AG20443 (cell line): ENCODE measurements around the gene IL31.
A peak's percentile ranks its signal among the peaks of the same experiment; 100 is the strongest.
"Not testable (repeated sequence)": the region's sequence is repeated elsewhere in the genome, so short reads cannot be mapped to it uniquely, and the experiment has no call there.

ENCODE experiments used
- DNase-seq: peaks from one replicate; pipeline ENCODE4 v3.0.0; 2012; ENCODE audit warnings: low spot score, mixed read lengths

IL31 gene

GRCh38 chr12:122190842-122191668 is 17.0 kb upstream of the IL31 start:
- peak; percentile 80 for DNase-seq

GRCh38 chr12:122189626-122190475 is 15.8 kb upstream of the IL31 start:
- DNase-seq, result no peak

GRCh38 chr12:122187466-122187865 is 13.4 kb upstream of the IL31 start:
- DNase-seq, result no peak

- no peak for DNase-seq
Measured at GRCh38 chr12:122185494-122186082, 11.6 kb upstream of the IL31 start.

GRCh38 chr12:122185079-122185478 is 11.1 kb upstream of the IL31 start:
- DNase-seq, result no peak

GRCh38 chr12:122184517-122184916 is 10.5 kb upstream of the IL31 start:
- no peak for DNase-seq

- DNase-seq, result no peak
Measured at GRCh38 chr12:122183588-122183940, 9.5 kb upstream of the IL31 start.

- peak; percentile 84 for DNase-seq
Measured at GRCh38 chr12:122182887-122183587, 9.0 kb upstream of the IL31 start, which contains the start of gene LRRC43. LRRC43 (plus strand) TSS chr12:122183123; CDS start chr12:122183145, 22 bp downstream.

- not testable (repeated sequence) for DNase-seq
Measured at GRCh38 chr12:122176473-122176872, 2.5 kb upstream of the IL31 start.

GRCh38 chr12:122172262-122172939 is 1.6 kb downstream of the IL31 start:
- no peak for DNase-seq

- no peak for DNase-seq
Measured at GRCh38 chr12:122171399-122171798, 2.6 kb downstream of the IL31 start.

- DNase-seq, result no peak
Measured at GRCh38 chr12:122168492-122168891, 5.5 kb downstream of the IL31 start.

GRCh38 chr12:122167356-122167925 is 6.6 kb downstream of the IL31 start:
- DNase-seq, result no peak

GRCh38 chr12:122166422-122167349 is 7.3 kb downstream of the IL31 start:
- DNase-seq, result no peak

GRCh38 chr12:122162976-122163375 is 11.0 kb downstream of the IL31 start:
- DNase-seq, result no peak

- DNase-seq, result no peak
Measured at GRCh38 chr12:122161682-122162081, 12.3 kb downstream of the IL31 start.

- no peak for DNase-seq
Measured at GRCh38 chr12:122160761-122161160, 13.3 kb downstream of the IL31 start.

- no peak for DNase-seq
Measured at GRCh38 chr12:122159882-122160281, 14.1 kb downstream of the IL31 start.

GRCh38 chr12:122158700-122159285 is 15.2 kb downstream of the IL31 start:
- no peak for DNase-seq

GRCh38 chr12:122155705-122156104 is 18.3 kb downstream of the IL31 start:
- DNase-seq, result no peak
